Parathyroid adenoma (tissue), 2 donors: ENCODE measurements around the gene NDFIP2.

Experiments used
- H2AFZ ChIP-seq: fragments of 300-600 bp; sonication (generic); one replicate; pipeline ENCODE4 v1.7.0; 2017; ENCODE audit warnings: antibody characterized with exemption, mild to moderate bottlenecking
- H3K27ac ChIP-seq: fragments of 300-600 bp; sonication (generic); one replicate; pipeline ENCODE4 v1.7.0; 2017
- H3K27me3 ChIP-seq: fragments of 300-600 bp; sonication (generic); one replicate; pipeline ENCODE4 v1.7.0; 2017; ENCODE audit warnings: low read length; ENCODE audit not compliant: control insufficient read depth, insufficient read depth
- H3K36me3 ChIP-seq: fragments of 300-600 bp; sonication (generic); one replicate; pipeline ENCODE4 v1.7.0; 2017; ENCODE audit warnings: low read length; ENCODE audit not compliant: control insufficient read depth, insufficient read depth
- H3K4me1 ChIP-seq: fragments of 300-600 bp; sonication (generic); one replicate; pipeline ENCODE4 v1.7.0; 2017; ENCODE audit warnings: control low read depth
- H3K4me2 ChIP-seq: fragments of 300-600 bp; sonication (generic); one replicate; pipeline ENCODE4 v1.7.0; 2017; ENCODE audit warnings: low read length
- H3K4me3 ChIP-seq: fragments of 300-600 bp; sonication (generic); one replicate; pipeline ENCODE4 v1.7.0; 2017; ENCODE audit warnings: low read depth, low read length
- H3K79me2 ChIP-seq: fragments of 300-600 bp; sonication (generic); one replicate; pipeline ENCODE4 v1.7.0; 2017; ENCODE audit warnings: control low read depth
- H3K9ac ChIP-seq: fragments of 300-600 bp; sonication (generic); one replicate; pipeline ENCODE4 v1.7.0; 2017; ENCODE audit warnings: mild to moderate bottlenecking
- H3K9me3 ChIP-seq: fragments of 300-600 bp; sonication (generic); one replicate; pipeline ENCODE4 v1.7.0; 2017; ENCODE audit warnings: low read length; ENCODE audit not compliant: control insufficient read depth
- CTCF ChIP-seq: fragments of 300-600 bp; sonication (generic); IDR thresholded peaks from one replicate; pipeline ENCODE4 v1.7.0; 2017; ENCODE audit warnings: antibody characterized with exemption, mild to moderate bottlenecking
- donor health status: primary hyperparathyroidism.

NDFIP2 gene

GRCh38 chr13:79511611-79512010 is 30.7 kb downstream of the NDFIP2 start:
- no peak overlapping the region for H3K9ac ChIP-seq
- TF ChIP-seq CTCF, result no peak
- H3K79me2 ChIP-seq, result peaks cover 3% of the 10 kb centered on the region
- no peak overlapping the region for H2AFZ ChIP-seq
- no peak overlapping the region for H3K4me3 ChIP-seq
- H3K27ac ChIP-seq, result no peak overlapping the region
- no peaks in the 10 kb centered on the region for H3K4me1 ChIP-seq
- no peaks in the 10 kb centered on the region for H3K27me3 ChIP-seq
- H3K4me2 ChIP-seq, result no peak overlapping the region
- H3K36me3 ChIP-seq, result no peaks in the 10 kb centered on the region
- H3K9me3 ChIP-seq, result no peaks in the 10 kb centered on the region

GRCh38 chr13:79512950-79513349 is 32.0 kb downstream of the NDFIP2 start:
- no peaks in the 10 kb centered on the region for H3K27me3 ChIP-seq
- no peaks in the 10 kb centered on the region for H3K36me3 ChIP-seq
- H3K79me2 ChIP-seq, result peaks cover 3% of the 10 kb centered on the region
- H3K9ac ChIP-seq, result no peak overlapping the region
- no peaks in the 10 kb centered on the region for H3K9me3 ChIP-seq
- no peak overlapping the region for H3K27ac ChIP-seq
- no peak overlapping the region for H3K4me3 ChIP-seq
- H3K4me1 ChIP-seq, result no peaks in the 10 kb centered on the region
- H3K4me2 ChIP-seq, result no peak overlapping the region
- TF ChIP-seq CTCF, result no peak
- H2AFZ ChIP-seq, result no peak overlapping the region

DNA sequence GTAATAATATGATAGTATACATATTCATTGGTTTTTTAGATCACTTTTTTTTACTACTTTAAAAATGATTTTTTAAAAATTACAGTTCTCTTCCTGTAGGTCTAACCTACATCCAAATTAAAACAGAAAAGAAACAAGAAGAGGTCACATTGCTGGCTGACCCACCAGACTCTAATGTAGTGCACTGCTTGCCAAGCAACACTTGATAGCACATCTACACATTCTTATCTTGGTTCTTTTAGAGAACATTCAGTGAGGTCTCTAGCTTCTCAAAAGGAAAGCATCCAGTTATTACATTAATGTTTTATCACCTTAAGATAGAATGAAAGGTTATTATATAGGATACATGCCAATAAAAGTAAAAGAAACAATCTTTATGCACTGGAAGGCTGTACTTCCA is 35.6 kb downstream of the NDFIP2 start:
- no peak for TF ChIP-seq CTCF
- H3K4me2 ChIP-seq, result no peak overlapping the region
- peaks cover 3% of the 10 kb centered on the region for H3K79me2 ChIP-seq
- H2AFZ ChIP-seq, result no peak overlapping the region
- H3K9ac ChIP-seq, result no peak overlapping the region
- H3K27me3 ChIP-seq, result no peaks in the 10 kb centered on the region
- no peaks in the 10 kb centered on the region for H3K9me3 ChIP-seq
- H3K27ac ChIP-seq, result no peak overlapping the region
- H3K36me3 ChIP-seq, result no peaks in the 10 kb centered on the region
- no peak overlapping the region for H3K4me3 ChIP-seq
- H3K4me1 ChIP-seq, result no peaks in the 10 kb centered on the region

DNA sequence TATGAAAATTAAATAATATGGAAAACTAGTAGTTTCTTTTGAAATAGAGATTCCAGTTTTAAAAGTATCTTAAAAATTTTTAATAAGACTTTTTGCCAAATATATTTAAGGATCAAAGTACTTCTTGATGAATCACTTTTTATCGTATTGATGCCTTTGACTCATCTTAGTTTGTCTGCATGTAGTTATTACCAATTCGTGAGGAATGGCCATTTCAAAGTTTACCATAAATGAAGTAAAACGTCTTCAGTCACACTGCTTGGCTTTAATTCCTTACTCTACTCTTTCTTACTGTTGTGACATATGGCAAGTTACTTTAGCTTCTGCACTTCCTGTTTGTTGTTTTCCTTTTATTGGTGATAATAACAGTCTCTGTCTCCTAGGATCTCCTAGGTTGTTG is 38.3 kb downstream of the NDFIP2 start:
- TF ChIP-seq CTCF, result no peak
- Histone ChIP-seq H3K79me2 (no peaks in the 10 kb centered on the region), H3K9me3 (no peaks in the 10 kb centered on the region), H3K9ac (no peak overlapping the region), H3K36me3 (no peaks in the 10 kb centered on the region), H3K4me3 (no peak overlapping the region), H3K4me1 (no peaks in the 10 kb centered on the region), H3K4me2 (no peak overlapping the region), H2AFZ (no peak overlapping the region), H3K27ac (no peak overlapping the region), H3K27me3 (no peaks in the 10 kb centered on the region)

DNA sequence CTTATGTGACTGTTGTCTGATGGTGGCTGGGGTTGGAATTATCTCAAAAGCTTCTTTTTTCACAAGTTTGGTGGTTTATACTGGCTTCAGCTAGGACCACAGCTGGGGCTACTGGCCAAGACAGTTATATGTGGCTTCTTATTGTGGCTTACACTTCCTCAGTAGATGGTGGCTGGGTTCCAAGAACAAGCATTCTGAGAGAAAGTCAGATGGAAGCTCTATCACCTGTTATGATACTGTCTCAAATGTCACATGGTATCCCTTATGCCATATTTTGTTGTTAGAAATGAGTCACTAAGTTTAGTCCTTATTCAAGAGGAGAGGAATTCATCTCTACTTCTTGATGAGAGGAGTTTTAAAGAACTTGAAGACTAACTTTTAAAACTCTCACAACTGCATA is 41.6 kb downstream of the NDFIP2 start:
- Histone ChIP-seq H3K79me2 (no peaks in the 10 kb centered on the region), H2AFZ (no peak overlapping the region), H3K27ac (no peak overlapping the region), H3K4me2 (no peak overlapping the region), H3K36me3 (no peaks in the 10 kb centered on the region), H3K4me3 (no peak overlapping the region), H3K27me3 (no peaks in the 10 kb centered on the region), H3K9me3 (no peaks in the 10 kb centered on the region), H3K4me1 (no peaks in the 10 kb centered on the region), H3K9ac (no peak overlapping the region)
- TF ChIP-seq CTCF, result no peak
